GM19351 (cell line): ENCODE data around the gene BIRC5.
A peak's percentile ranks its signal among the peaks of the same experiment; 100 is the strongest.

Experiments
- ATAC-seq: cut with Tn5 transposase; IDR thresholded peaks from one replicate; pipeline ENCODE4 v1.9.1; 2021; ENCODE audit warnings: mild to moderate bottlenecking, moderate library complexity; ENCODE audit not compliant: unreplicated experiment

The BIRC5 gene

DNA sequence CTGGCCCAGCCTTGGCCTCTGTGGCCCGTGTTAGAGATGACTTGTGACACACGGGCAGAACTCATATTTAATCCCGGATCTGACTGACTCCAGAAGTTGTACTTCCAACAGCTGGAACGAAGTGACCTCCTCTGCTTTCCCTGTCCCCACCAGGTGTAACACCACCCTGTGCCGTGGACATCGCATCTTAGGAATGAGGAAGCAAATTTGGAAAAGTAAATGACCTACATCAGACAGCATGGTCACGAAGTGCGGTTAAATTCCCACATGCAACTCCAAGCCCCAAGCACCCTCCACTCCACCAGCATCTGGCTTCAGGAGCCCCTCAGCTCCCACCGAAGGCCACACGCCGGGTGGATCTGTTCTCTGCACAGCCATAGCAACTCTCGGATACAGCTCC lies 30.1 kb upstream of the BIRC5 start:
- ATAC-seq = no peak

DNA sequence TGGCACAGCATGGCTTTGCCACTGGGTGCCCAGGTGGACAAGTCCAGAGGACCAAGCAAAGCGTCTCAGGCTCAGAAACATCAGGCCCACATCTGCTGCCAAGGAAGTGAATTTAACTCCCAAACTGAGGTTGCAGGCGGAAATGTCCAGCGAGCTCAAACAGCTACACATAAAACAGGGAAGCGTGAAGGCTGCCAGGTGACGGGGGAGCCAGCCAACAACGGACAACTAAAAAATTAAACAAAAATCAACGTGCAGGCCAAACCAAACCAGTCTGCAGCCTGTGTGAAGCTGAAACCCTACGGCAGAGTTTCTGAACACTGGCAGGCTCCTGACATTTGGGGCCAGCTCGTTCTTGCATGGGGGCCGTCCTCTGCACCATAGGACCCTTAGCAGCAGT lies 29.7 kb upstream of the BIRC5 start:
- no peak for ATAC-seq

- no peak for ATAC-seq
Observed at GRCh38 chr17:78184868-78185267, 29.2 kb upstream of the BIRC5 start.

DNA sequence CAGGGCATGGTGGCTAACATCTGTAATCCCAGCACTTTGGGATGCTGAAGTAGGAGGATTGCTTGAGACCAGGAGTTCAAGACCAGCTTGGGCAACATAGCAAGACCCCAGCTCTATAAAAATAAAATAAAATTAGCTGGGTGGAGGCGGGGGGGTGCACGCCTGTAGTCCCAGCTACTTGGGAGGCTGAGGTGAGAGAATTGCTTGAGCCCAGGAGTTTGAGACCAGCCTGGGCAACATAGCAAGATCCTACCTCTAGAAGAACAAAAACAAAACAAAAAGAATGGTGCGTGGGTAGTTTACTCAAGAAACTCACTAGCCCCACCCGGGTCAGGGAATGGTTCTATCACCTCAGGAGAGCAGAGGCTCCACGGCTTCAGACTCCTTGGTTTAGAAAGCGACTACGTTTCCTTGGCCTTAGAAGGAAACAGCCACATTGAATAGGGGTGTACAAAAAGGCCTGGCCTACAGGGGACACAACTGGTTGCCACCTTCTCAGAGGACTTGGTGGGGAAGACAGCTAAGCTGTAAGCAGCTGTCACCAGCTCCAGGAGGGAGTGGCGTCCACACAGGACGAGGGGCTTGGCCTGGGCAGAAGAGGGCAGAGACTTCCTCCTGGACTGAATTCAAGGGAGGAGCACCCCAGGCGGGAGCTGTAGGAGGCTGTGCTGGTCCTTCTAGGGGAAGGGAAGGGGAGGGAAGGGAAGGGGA lies 27.9 kb upstream of the BIRC5 start:
- no peak for ATAC-seq

- ATAC-seq = peak; percentile 85
Observed at GRCh38 chr17:78186692-78187595, 27.1 kb upstream of the BIRC5 start, which contains the start of the genes AFMID and TK1. Gene AFMID, plus strand, starts transcription at chr17:78187362. Its CDS starts 9 bp downstream, at chr17:78187371. Gene TK1, minus strand, starts transcription at chr17:78187052. Its CDS starts 58 bp downstream, at chr17:78186994.

- no peak for ATAC-seq
Observed at GRCh38 chr17:78196716-78197115, 17.3 kb upstream of the BIRC5 start.

GRCh38 chr17:78197147-78197832 lies 16.8 kb upstream of the BIRC5 start:
- ATAC-seq = no peak

DNA sequence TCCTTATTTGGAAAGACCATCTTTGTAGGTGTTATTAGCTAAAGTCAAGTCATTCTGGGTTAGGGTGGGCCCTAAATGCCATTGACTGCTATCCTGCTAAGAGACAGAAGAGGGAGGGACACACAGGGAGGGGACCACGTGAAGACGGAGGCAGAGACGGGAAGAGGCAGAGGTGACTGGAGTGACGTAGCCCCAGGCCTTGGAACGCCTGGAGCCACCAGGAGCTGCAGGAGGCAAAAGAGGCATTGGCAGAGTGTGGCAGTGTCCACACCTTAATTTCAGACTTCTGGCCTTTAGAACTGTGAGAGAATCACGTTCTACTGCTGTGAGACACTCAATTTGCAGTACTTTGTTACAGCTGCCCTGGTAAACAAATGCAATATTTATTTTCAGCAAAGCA lies 13.6 kb upstream of the BIRC5 start:
- ATAC-seq = no peak

DNA sequence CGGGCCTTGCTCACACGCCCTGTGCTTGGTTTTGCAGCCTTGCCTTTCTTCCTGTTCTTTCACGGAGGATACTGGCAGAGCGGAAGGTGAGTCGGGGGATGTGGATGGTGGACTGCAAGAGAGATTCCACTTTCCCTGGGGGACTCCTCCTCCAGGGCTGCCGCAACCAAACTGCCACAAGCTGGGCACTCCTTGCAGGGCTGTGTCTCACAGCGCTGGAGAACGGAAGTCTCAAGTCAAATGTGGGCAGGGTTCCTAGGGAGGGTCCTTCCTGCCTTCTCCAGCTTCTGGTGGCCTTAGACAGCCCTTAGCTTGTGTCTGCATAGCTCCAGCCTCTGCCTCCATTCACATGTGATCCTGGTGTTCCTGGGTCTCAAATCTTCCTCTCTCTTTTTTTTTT lies 11.4 kb upstream of the BIRC5 start:
- no peak for ATAC-seq

GRCh38 chr17:78204387-78205123 lies 9.5 kb upstream of the BIRC5 start:
- no peak for ATAC-seq

- no peak for ATAC-seq
Observed at GRCh38 chr17:78205124-78205775, 8.8 kb upstream of the BIRC5 start.

- ATAC-seq = no peak
Observed at GRCh38 chr17:78206298-78206697, 7.8 kb upstream of the BIRC5 start.

DNA sequence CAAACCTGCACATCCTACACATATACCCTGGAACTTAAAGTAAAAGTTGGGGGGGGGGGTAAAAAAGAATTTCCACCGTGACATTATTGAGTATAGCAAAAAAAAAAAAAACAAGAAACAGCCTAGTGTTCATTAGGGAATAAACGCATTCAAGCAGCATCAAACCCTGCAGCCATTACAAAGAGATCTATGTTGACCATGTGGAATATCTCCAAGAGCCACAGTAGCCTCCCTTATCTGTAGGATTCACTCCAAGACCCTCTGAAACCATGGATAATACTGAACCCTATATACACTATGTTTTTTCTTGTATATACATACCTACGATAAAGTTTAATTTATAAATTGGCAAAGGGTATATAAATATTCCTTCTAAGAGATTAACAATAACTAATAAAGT lies 5.6 kb upstream of the BIRC5 start:
- ATAC-seq = no peak

DNA sequence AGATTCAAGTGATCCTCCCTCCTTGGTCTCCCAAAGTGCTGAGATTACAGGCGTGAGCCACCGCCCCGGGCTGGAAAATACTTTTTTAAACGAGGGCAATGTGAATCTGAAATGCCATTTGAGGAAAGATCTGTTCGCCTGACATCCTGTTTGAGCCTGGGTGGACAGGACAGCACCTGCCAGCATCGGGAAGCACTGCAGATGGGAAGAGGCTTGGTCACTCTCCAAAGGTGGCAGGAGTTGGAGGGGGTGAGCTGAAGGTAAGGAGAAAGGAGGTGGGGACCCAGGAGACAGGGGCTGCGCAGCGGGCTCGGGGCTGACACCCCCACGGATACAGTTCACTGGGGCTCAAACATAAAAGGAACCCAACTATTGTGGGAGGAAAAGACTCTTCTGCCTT lies 3.9 kb upstream of the BIRC5 start:
- ATAC-seq = no peak

- no peak for ATAC-seq
Observed at GRCh38 chr17:78211032-78211431, 3.0 kb upstream of the BIRC5 start.

- ATAC-seq = no peak
Observed at GRCh38 chr17:78214706-78215061, 631 bp downstream of the BIRC5 start.

- no peak for ATAC-seq
Observed at GRCh38 chr17:78219396-78220150, 5.5 kb downstream of the BIRC5 start.

DNA sequence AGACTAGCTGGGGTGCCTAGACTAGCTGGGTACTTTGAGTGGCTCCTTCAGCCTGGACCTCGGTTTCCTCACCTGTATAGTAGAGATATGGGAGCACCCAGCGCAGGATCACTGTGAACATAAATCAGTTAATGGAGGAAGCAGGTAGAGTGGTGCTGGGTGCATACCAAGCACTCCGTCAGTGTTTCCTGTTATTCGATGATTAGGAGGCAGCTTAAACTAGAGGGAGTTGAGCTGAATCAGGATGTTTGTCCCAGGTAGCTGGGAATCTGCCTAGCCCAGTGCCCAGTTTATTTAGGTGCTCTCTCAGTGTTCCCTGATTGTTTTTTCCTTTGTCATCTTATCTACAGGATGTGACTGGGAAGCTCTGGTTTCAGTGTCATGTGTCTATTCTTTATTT lies 9.0 kb downstream of the BIRC5 start:
- no peak for ATAC-seq

GRCh38 chr17:78223765-78224164 lies 9.7 kb downstream of the BIRC5 start:
- ATAC-seq = no peak
